Stimulated activated CD4-positive, alpha-beta T cell treated with anti-CD3 and anti-CD28 coated beads, Interleukin-1b, Interleukin-23, amount 100 ng/mL, for 1 hour (primary cell): ENCODE data around the gene WASF1.
"Not testable (repeated sequence)": the region's sequence is repeated elsewhere in the genome, so short reads cannot be mapped to it uniquely, and the experiment has no call there.

Experiments used
- DNase-seq, 2 donors: peaks; one replicate each; pipeline ENCODE4 v3.0.0-alpha.2; 2020; ENCODE audit warnings: low read depth in 2 of 2

Gene WASF1

GRCh38 chr6:110089323-110089722 lies 90.1 kb downstream of the WASF1 start:
- DNase-seq: no peak

DNA sequence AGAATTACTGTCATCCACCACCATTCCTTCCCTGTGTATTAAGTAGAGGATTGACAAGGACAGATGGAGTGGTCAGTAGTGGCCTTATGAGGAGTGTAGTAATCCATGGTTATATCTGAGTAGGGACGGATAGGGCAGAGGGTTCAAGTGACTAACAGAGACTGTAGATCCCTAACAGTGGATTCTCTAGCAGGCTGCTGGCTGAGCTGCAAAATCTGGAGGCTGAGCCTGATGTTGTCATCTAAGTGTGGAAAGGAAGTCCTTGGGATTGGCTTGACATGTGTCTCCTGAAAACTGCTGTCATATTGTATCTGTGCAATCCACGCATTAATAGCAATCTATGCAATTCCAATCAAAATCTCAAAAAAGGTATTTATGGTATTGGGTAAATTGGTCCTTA lies 94.2 kb downstream of the WASF1 start:
- DNase-seq: no peak

GRCh38 chr6:110083875-110084585 lies 95.4 kb downstream of the WASF1 start:
- no peak for DNase-seq

DNA sequence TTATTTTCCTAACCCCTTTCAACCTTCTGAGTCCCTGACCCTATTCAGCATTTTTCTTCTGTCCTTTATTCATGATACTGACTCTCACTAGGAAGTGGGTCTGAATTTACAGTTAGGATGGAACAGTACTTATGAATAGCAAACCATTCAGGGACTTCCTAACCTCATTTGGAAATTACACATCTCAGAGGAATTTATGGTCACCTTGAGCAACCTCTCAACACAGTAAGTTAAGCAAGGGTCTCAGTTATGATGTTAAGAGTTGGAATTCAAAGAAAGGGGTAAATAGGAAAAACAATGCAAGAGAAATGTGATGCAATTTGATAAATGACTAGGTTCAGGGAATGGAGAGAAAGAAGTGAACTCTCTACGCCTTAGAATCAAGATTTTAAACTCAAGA lies 104.1 kb downstream of the WASF1 start:
- no peak for DNase-seq

GRCh38 chr6:110073474-110073873 lies 106.0 kb downstream of the WASF1 start:
- not testable (repeated sequence) for DNase-seq

DNA sequence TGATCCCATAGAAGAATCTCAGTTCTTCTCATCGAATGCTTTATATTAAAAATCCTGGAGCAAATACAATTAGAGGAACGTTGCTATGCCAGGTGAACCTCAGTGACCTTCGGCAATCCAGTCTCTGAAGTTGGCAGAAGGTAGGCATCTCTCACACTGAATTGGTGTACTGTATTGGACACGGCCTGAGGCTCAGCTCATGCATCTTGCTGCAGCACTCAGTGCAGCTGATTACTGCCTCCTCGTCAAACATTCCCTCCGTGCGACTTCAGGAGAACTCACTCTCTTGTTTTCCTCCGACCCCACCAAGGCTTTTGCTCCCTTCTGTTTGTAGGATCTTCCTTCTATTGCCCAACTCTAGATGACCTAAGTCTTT lies 110.9 kb downstream of the WASF1 start:
- no peak for DNase-seq

DNA sequence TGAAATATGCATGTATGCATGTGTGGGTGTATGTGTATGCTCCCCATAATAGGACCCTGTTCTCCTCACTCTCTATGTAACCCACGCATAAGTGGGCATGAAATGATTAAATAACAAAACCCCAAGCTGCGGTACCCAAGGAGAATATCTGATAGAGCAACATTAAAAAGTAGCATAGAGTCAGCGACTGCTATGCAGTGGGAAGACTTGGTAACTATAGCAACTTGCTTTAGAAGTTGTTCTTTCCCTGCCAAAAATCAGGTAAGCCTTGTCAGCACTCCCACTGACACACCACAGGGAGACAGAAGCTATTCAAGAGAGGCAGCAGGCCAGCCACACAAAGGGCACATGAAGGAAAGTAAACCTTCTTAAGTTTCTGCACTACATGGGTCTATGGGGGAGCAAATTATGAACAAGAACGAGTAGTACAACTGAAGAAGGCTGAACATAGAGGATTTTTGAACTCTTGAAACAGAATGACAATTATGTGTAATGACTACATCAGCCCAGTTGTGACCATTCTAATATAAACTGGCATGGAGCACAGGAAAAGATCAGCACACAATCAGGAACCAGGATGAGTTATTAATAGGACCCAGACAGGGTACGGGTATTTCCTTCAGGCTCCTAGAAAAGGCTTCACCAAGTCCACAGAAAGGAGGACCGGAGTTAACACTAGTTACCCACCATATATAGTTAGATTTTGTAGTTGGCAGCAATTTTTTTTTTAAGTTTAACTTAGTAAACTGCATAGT lies 111.5 kb downstream of the WASF1 start:
- DNase-seq: no peak

- no peak for DNase-seq
Observed at GRCh38 chr6:110064744-110065524, 114.5 kb downstream of the WASF1 start.

DNA sequence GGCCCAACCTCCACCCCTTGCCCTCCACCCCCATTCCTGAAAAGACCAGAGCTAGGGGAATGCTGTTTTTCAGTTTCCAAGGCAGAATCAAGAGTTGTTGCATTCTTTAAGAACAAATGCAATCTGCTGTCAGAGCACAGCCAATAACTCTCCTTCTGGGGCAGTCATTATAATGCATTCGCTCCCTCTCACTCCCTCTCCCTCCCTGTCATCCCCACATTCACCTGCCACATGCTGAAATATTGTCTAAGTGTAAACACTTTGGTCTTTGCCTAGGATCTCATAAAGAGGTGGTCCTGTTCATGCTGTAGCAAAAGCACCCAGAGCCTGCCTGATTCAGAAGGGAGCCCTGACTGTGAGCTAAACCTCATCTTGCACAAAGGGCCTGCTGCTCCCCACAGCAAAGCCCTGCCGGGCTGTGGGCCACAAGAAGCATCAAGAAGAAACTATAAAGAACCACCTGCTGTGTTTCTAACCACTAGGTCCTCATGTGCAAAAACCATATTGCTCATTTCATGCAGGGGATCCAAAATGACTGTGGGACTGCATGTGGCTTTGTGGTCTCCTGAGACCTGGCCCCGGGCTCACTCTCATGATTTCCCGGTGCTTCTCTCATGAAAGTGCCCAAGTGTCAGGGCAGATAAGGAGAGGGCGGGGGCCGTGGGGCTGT lies 115.7 kb downstream of the WASF1 start:
- DNase-seq: no peak

DNA sequence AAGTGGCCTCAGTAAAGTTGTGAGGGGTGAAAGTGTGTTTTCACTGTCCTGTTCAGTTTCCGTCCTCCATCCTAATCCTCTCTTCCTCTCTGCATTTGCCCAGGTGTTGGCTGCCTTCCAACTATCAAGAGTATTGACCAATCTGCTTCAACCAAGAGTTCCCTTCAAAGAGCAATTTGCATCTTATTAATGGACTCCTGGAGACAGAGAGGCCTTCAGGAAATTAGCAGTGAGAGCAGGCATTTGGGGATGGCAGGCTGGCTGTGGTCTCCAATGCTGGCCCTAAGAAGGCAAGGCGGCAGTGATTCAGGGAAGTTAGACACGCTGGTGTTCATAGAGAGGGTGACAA lies 124.1 kb downstream of the WASF1 start:
- DNase-seq: no peak

DNA sequence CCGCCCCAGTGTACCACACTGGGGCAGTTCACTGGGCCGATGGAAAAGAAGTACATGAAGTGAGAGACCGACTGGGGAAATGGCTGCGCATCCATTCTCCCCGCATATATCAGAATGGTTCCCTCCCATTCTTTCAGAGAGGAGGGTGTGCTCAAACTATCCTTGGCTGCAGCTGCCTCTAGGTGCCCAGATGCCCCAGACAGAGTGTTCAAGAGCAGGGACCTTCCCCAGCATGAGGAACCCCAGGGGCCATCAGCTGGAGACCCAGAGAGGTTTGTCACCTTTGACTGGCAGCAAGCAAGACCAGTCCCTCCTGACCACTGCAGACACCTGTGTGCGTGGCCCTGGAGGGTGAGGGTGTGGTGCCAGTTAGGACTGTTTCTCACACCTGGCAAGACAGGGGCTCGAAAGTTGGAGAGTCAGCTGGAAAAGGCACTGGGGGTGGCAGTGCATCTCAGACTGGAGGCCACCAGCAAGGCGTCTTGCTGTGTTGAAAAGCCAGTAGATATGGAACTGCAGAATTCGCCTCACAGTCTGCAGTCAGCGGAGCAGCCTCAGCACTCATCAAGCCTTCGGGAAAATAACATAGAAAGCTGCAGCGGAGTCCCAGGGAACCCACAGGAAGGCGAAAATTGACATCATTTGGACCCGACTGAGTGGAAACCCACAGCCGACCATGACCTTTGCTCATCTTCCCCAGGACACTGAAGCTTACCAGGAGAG lies 124.6 kb downstream of the WASF1 start:
- no peak for DNase-seq

DNA sequence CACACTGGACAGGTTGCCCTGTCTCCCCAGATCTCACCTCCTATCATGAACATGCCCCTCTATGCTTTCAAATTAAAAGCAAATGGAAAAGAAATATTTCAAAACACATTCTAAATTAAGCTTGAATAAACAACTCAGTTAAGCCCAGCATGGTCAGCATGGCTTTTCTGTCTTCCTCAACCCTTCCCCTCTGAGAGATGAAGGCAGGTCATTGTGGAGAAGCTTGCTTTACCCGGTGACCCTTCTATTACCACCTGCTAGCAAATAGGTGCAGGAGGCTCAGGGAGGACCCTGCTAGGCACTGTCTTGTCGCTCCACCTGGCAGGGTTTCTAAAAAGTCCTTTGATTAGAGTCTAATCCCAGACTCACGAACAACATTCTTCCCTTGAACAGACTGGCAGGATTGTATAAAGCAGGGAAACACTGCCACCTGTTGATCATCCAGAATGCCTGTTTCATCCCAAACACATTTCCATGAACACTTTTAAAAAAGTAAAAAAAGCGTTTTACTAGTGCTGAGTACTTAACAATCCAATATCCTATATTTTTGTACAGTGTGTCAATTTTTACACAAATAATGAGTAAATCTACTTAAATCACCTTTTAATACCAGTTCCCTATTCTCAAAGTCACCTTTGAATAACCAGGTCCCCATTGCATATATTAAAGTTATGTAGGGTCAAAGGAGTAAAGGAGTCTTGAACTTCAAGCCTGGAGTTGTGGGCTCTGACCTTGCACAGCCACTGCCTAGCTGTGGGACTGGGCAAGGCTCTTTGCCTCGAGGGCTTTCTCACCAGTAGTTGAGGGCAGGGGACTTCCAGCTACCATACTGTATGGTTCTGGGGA lies 125.9 kb downstream of the WASF1 start:
- DNase-seq: no peak

GRCh38 chr6:110050440-110050813 lies 129.0 kb downstream of the WASF1 start:
- DNase-seq: no peak
